RCC 7860 (cell line): Measurements from ENCODE around the gene SDR39U1.

Experiments
- DNase-seq: peaks from one replicate; pipeline ENCODE4 v3.0.0-alpha.2; 2015; ENCODE audit warnings: low spot score
- FAIRE-seq: peaks from 2 replicates; lab custom pipeline; 2012; peaks lifted over from hg19 to GRCh38; lab: Jason Lieb, UNC

Gene SDR39U1

DNA sequence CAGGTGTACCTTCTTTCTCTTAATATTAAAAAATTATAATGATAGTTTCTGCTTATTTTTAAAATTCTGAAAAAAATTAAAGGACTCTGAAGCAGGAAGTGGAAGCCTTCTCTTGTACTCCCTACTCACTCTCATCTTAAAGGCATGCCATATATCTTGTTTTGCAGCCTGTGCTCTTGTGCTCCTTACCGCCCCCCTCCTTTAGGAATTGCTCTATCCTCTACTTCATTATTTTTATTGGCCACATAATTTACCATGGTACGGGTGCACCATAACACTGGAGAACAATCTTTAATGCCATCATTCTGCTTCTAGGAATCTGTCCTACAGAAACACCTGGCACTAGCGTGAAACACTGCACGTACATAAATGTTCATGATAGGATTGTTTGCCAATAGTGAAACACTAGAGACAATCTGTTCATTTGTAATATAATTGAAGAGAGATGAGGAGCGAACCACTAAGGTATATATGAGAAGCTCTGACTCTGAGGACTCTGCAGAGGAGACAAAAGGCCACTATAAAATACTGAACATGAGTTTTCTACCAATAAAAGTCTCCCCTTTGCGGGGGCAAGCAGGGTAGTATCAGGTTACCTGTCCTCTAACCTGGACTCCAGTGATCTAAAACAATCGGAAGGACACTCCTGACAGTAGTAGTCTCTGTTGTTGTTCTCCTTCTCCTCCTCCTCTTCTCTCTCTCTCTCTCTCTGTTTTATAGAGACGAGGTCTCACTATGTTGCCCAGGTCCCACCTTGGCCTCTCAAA, 50.1 kb downstream of the SDR39U1 start:
- FAIRE-seq (no peak), DNase-seq (no peak)

DNA sequence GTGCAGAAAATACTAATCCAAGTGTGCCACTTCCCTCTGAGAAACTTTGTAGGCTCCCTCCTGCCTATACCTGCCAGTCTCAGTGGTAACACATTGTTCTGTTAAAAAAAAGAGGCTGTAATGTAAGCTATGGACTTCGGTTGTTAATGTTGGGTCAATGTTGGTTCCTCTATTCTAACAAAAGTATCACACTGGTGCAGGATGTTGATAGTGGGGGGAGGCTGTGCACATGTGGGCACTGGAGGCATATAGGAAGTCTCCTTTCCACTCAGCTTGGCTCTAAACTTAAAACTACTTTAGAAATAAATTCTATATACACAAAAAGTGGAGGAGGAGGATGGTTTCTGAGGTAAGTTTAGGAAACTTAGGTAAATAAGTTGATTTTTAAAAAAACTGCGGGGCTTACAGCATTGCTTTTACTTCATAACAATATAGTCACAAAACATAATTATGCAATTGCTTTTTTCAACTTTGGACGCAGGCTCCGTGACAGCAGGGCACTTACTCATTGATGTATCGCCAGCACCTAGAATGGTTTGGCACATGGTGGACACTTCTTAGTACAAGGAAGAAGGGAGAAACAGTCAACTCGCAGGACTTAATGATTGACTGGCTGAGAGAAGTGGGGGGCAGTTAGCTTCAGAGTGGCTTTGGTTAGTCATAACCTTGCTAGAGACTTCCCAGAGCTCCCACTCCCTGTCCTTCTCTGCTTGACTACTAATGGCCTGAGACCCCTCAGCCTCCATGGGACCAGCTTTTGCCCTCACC, 51.7 kb downstream of the SDR39U1 start:
- DNase-seq: no peak
- FAIRE-seq: no peak
